ENCODE data around the gene TNNI3.

DNA sequence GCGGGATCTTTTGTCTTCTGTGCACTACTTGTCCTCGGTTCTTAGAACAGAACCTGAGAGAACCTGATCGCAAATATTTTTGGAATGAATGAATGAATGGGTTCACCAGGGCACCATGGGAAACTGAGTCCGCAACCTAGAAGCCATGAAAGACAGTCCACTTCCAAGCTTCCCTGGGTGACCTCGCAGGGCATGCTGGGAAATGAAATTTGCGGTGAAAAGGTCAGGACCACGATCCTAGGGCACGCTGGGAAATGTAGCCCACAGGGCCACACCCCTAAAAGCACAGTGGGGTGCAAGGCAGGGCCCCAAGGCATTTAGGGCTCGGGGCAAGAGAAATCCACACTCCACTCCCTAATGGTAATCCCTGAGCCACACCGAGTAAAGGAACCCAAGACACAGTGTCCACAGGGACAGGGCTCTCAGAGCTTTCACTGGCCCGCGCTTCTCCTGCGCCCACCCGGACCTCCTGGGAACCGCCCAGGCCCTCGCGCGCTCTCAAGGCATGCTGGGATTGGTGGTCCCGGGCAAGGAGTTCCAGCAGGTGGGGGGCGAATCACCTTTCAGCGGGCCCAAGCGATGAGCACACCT lies 39.0 kb downstream of the TNNI3 start:
- TF ChIP-seq, protein P1, sequence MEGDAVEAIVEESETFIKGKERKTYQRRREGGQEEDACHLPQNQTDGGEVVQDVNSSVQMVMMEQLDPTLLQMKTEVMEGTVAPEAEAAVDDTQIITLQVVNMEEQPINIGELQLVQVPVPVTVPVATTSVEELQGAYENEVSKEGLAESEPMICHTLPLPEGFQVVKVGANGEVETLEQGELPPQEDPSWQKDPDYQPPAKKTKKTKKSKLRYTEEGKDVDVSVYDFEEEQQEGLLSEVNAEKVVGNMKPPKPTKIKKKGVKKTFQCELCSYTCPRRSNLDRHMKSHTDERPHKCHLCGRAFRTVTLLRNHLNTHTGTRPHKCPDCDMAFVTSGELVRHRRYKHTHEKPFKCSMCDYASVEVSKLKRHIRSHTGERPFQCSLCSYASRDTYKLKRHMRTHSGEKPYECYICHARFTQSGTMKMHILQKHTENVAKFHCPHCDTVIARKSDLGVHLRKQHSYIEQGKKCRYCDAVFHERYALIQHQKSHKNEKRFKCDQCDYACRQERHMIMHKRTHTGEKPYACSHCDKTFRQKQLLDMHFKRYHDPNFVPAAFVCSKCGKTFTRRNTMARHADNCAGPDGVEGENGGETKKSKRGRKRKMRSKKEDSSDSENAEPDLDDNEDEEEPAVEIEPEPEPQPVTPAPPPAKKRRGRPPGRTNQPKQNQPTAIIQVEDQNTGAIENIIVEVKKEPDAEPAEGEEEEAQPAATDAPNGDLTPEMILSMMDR (IDR thresholded peaks at IDR 0.05) = no peak
- TF ChIP-seq POLR2A (IDR thresholded peaks at IDR 0.05) = no peak
